HG02970 (cell line): ENCODE results near the gene RNF166.

ENCODE experiments used
- ATAC-seq: cut with Tn5 transposase; IDR thresholded peaks from one replicate; pipeline ENCODE4 v1.9.1; 2021; ENCODE audit warnings: mild to moderate bottlenecking, moderate library complexity, moderate number of reproducible peaks; ENCODE audit not compliant: unreplicated experiment, low FRiP score

The RNF166 gene

GRCh38 chr16:88739977-88740726, 33.9 kb upstream of the RNF166 start:
- no peak for ATAC-seq

GRCh38 chr16:88739139-88739976, 33.1 kb upstream of the RNF166 start:
- no peak for ATAC-seq

- ATAC-seq: no peak
These were observed 32.2 kb upstream of the RNF166 start for GRCh38 chr16:88738151-88739084.

- no peak for ATAC-seq
These were observed 31.3 kb upstream of the RNF166 start for GRCh38 chr16:88737298-88738150.

- no peak for ATAC-seq
These were observed 30.3 kb upstream of the RNF166 start for GRCh38 chr16:88736496-88736895.

- no peak for ATAC-seq
These were observed 29.9 kb upstream of the RNF166 start for GRCh38 chr16:88736088-88736487.

- ATAC-seq: no peak
These were observed 29.4 kb upstream of the RNF166 start for GRCh38 chr16:88735616-88736015.

GRCh38 chr16:88735121-88735520, 28.9 kb upstream of the RNF166 start:
- ATAC-seq: no peak

- ATAC-seq: no peak
These were observed 28.1 kb upstream of the RNF166 start for GRCh38 chr16:88734361-88734728.

GRCh38 chr16:88733630-88734360, 27.6 kb upstream of the RNF166 start:
- ATAC-seq: no peak

- no peak for ATAC-seq
These were observed 26.7 kb upstream of the RNF166 start for GRCh38 chr16:88732961-88733294.

- ATAC-seq: no peak
These were observed 26.2 kb upstream of the RNF166 start for GRCh38 chr16:88732172-88732960.

GRCh38 chr16:88731699-88732098, 25.5 kb upstream of the RNF166 start:
- ATAC-seq: no peak

GRCh38 chr16:88730632-88731607, 24.7 kb upstream of the RNF166 start:
- ATAC-seq: no peak

- no peak for ATAC-seq
These were observed 21.7 kb upstream of the RNF166 start for GRCh38 chr16:88727871-88728270.

- ATAC-seq: no peak
These were observed 20.8 kb upstream of the RNF166 start for GRCh38 chr16:88726981-88727380.

- no peak for ATAC-seq
These were observed 20.2 kb upstream of the RNF166 start for GRCh38 chr16:88726408-88726749.
